Measurements from ENCODE around the gene SENP8.
"Not testable (repeated sequence)": the region's sequence is repeated elsewhere in the genome, so short reads cannot be mapped to it uniquely, and the experiment has no call there.

DNA sequence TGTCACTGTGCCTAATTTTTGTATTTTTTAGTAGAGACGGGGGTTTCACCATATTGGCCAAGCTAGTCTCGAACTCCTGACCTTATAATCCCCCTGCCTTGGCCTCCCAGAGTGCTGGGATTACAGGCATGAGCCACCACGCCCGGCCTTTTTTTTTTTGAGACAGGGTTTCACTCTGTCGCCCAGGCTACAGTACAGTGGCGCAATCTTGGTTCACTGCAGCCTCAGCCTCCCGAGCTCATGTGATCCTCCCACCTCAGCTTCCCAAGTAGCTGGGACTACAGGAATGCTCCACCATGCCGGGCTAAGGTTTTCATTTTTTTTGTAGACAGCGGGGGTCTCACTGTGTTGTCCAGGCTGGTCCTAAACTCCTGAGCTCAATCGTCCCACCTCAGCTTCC, 53.8 kb downstream of the SENP8 start:
- TF ChIP-seq, protein P1, sequence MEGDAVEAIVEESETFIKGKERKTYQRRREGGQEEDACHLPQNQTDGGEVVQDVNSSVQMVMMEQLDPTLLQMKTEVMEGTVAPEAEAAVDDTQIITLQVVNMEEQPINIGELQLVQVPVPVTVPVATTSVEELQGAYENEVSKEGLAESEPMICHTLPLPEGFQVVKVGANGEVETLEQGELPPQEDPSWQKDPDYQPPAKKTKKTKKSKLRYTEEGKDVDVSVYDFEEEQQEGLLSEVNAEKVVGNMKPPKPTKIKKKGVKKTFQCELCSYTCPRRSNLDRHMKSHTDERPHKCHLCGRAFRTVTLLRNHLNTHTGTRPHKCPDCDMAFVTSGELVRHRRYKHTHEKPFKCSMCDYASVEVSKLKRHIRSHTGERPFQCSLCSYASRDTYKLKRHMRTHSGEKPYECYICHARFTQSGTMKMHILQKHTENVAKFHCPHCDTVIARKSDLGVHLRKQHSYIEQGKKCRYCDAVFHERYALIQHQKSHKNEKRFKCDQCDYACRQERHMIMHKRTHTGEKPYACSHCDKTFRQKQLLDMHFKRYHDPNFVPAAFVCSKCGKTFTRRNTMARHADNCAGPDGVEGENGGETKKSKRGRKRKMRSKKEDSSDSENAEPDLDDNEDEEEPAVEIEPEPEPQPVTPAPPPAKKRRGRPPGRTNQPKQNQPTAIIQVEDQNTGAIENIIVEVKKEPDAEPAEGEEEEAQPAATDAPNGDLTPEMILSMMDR (IDR thresholded peaks at IDR 0.05) = not testable (repeated sequence)
- TF ChIP-seq POLR2A (IDR thresholded peaks at IDR 0.05) = not testable (repeated sequence)

Measured in testis (tissue), 2 donors.